Measurements from ENCODE around the gene RFX7.

Gene RFX7

GRCh38 chr15:56098195-56098863 lies 145.3 kb downstream of the RFX7 start:
- DNase-seq, result no peak
- no peaks in the 10 kb centered on the region for H3K27me3 Mint-ChIP-seq
- H3K27ac Mint-ChIP-seq, result no peak overlapping the region
- H3K9me3 Mint-ChIP-seq, result no peaks in the 10 kb centered on the region
- ATAC-seq (replicated peaks), result no peak
- peaks cover 39 to 43% of the 10 kb centered on the region in 2 donors for H3K36me3 Mint-ChIP-seq
- no peaks in the 10 kb centered on the region for H3K4me1 Mint-ChIP-seq
- no peak overlapping the region for H3K4me3 Mint-ChIP-seq

GRCh38 chr15:56095406-56095805 lies 148.3 kb downstream of the RFX7 start:
- H3K27ac Mint-ChIP-seq, result no peak overlapping the region
- no peaks in the 10 kb centered on the region for H3K27me3 Mint-ChIP-seq
- H3K4me1 Mint-ChIP-seq, result no peaks in the 10 kb centered on the region
- no peaks in the 10 kb centered on the region for H3K9me3 Mint-ChIP-seq
- H3K4me3 Mint-ChIP-seq, result no peak overlapping the region
- DNase-seq (no peak), ATAC-seq (replicated peaks) (no peak)
- H3K36me3 Mint-ChIP-seq, result peaks cover 44 to 47% of the 10 kb centered on the region in 2 donors

GRCh38 chr15:56094171-56094570 lies 149.5 kb downstream of the RFX7 start:
- H3K4me1 Mint-ChIP-seq, result no peaks in the 10 kb centered on the region
- ATAC-seq (replicated peaks) (no peak), DNase-seq (no peak)
- H3K36me3 Mint-ChIP-seq, result peaks cover 39 to 51% of the 10 kb centered on the region in 2 donors
- H3K9me3 Mint-ChIP-seq, result no peaks in the 10 kb centered on the region
- no peak overlapping the region for H3K4me3 Mint-ChIP-seq
- no peak overlapping the region for H3K27ac Mint-ChIP-seq
- H3K27me3 Mint-ChIP-seq, result no peaks in the 10 kb centered on the region

GRCh38 chr15:56088389-56088788 lies 155.3 kb downstream of the RFX7 start:
- no peaks in the 10 kb centered on the region for H3K4me1 Mint-ChIP-seq

GRCh38 chr15:56086566-56086965 lies 157.1 kb downstream of the RFX7 start:
- DNase-seq, result no peak
- Mint-ChIP-seq H3K27me3 (no peaks in the 10 kb centered on the region), H3K4me1 (no peaks in the 10 kb centered on the region), H3K27ac (no peak overlapping the region), H3K9me3 (no peaks in the 10 kb centered on the region), H3K4me3 (no peak overlapping the region), H3K36me3 (peaks cover 0 to 7% of the 10 kb centered on the region in 2 donors)
- ATAC-seq (replicated peaks), result no peak

More at GRCh38 chr15:56088389-56088788, 155.3 kb downstream of the RFX7 start:
- ATAC-seq (replicated peaks), result no peak
- DNase-seq, result no peak
- Mint-ChIP-seq H3K27me3 (no peaks in the 10 kb centered on the region), H3K4me3 (no peak overlapping the region), H3K27ac (no peak overlapping the region), H3K36me3 (peaks cover 6 to 15% of the 10 kb centered on the region in 2 donors), H3K9me3 (no peaks in the 10 kb centered on the region)

- peaks cover 0 to 4% of the 10 kb centered on the region in 2 donors for H3K9me3 Mint-ChIP-seq
- ATAC-seq (replicated peaks) (no peak), DNase-seq (no peak)
- H3K36me3 Mint-ChIP-seq, result no peaks in the 10 kb centered on the region
- H3K4me1 Mint-ChIP-seq, result no peaks in the 10 kb centered on the region
- H3K27ac Mint-ChIP-seq, result no peak overlapping the region
- H3K4me3 Mint-ChIP-seq, result no peak overlapping the region
- H3K27me3 Mint-ChIP-seq, result no peaks in the 10 kb centered on the region
These were observed 161.4 kb downstream of the RFX7 start for GRCh38 chr15:56082263-56082761.

GRCh38 chr15:56077081-56077480 lies 166.6 kb downstream of the RFX7 start:
- no peak overlapping the region for H3K27ac Mint-ChIP-seq
- ATAC-seq (replicated peaks) (no peak), DNase-seq (no peak)
- H3K9me3 Mint-ChIP-seq, result peaks cover 0 to 4% of the 10 kb centered on the region in 2 donors
- no peaks in the 10 kb centered on the region for H3K36me3 Mint-ChIP-seq
- H3K4me1 Mint-ChIP-seq, result no peaks in the 10 kb centered on the region
- no peak overlapping the region for H3K4me3 Mint-ChIP-seq
- H3K27me3 Mint-ChIP-seq, result no peaks in the 10 kb centered on the region

- peaks cover 0 to 4% of the 10 kb centered on the region in 2 donors for H3K27me3 Mint-ChIP-seq
- no peak overlapping the region for H3K27ac Mint-ChIP-seq
- ATAC-seq (replicated peaks) (no peak), DNase-seq (no peak)
- no peaks in the 10 kb centered on the region for H3K4me1 Mint-ChIP-seq
- H3K36me3 Mint-ChIP-seq, result no peaks in the 10 kb centered on the region
- H3K4me3 Mint-ChIP-seq, result no peak overlapping the region
- peaks cover 0 to 4% of the 10 kb centered on the region in 2 donors for H3K9me3 Mint-ChIP-seq
These were observed 167.0 kb downstream of the RFX7 start for GRCh38 chr15:56076640-56077039.

GRCh38 chr15:56074481-56075265 lies 169.0 kb downstream of the RFX7 start:
- ATAC-seq (replicated peaks), result no peak
- DNase-seq, result no peak
- Mint-ChIP-seq H3K9me3 (peaks cover 0 to 2% of the 10 kb centered on the region in 2 donors), H3K36me3 (no peaks in the 10 kb centered on the region), H3K27me3 (peaks cover 10 to 13% of the 10 kb centered on the region in 2 donors), H3K27ac (no peak overlapping the region), H3K4me3 (no peak overlapping the region), H3K4me1 (no peaks in the 10 kb centered on the region)

GRCh38 chr15:56064152-56064551 lies 179.5 kb downstream of the RFX7 start:
- Mint-ChIP-seq H3K4me1 (no peaks in the 10 kb centered on the region), H3K4me3 (no peak overlapping the region), H3K9me3 (peaks cover 4 to 7% of the 10 kb centered on the region in 2 donors), H3K27ac (no peak overlapping the region), H3K27me3 (peaks cover 0 to 10% of the 10 kb centered on the region in 2 donors), H3K36me3 (peaks cover 0 to 6% of the 10 kb centered on the region in 2 donors)
- ATAC-seq (replicated peaks), result no peak
- no peak for DNase-seq

GRCh38 chr15:56059716-56060115 lies 184.0 kb downstream of the RFX7 start:
- ATAC-seq (replicated peaks), result no peak

GRCh38 chr15:56058986-56059385 lies 184.7 kb downstream of the RFX7 start:
- Mint-ChIP-seq H3K27ac (no peak overlapping the region), H3K27me3 (peaks cover 0 to 10% of the 10 kb centered on the region in 2 donors), H3K9me3 (peaks cover 2 to 7% of the 10 kb centered on the region in 2 donors), H3K4me1 (no peaks in the 10 kb centered on the region), H3K36me3 (peaks cover 0 to 6% of the 10 kb centered on the region in 2 donors), H3K4me3 (no peak overlapping the region)
- ATAC-seq (replicated peaks) (no peak), DNase-seq (no peak)

More at GRCh38 chr15:56059716-56060115, 184.0 kb downstream of the RFX7 start:
- Mint-ChIP-seq H3K4me3 (no peak overlapping the region), H3K27ac (no peak overlapping the region), H3K4me1 (no peaks in the 10 kb centered on the region), H3K36me3 (peaks cover 0 to 6% of the 10 kb centered on the region in 2 donors), H3K9me3 (peaks cover 2 to 7% of the 10 kb centered on the region in 2 donors), H3K27me3 (peaks cover 0 to 10% of the 10 kb centered on the region in 2 donors)
- DNase-seq, result no peak

- ATAC-seq (replicated peaks) (no peak), DNase-seq (no peak)
- Mint-ChIP-seq H3K36me3 (peaks cover 0 to 3% of the 10 kb centered on the region in 2 donors), H3K4me1 (peaks cover 2 to 5% of the 10 kb centered on the region in 2 donors), H3K27me3 (peaks cover 0 to 3% of the 10 kb centered on the region in 2 donors), H3K9me3 (peaks cover 0 to 3% of the 10 kb centered on the region in 2 donors), H3K27ac (no peak overlapping the region), H3K4me3 (no peak overlapping the region)
These were observed 187.1 kb downstream of the RFX7 start for GRCh38 chr15:56056626-56057025.

GRCh38 chr15:56053046-56053400 lies 190.7 kb downstream of the RFX7 start:
- Mint-ChIP-seq H3K4me1 (peaks cover 2 to 5% of the 10 kb centered on the region in 2 donors), H3K4me3 (no peak overlapping the region), H3K27ac (no peak overlapping the region), H3K36me3 (no peaks in the 10 kb centered on the region), H3K27me3 (no peaks in the 10 kb centered on the region), H3K9me3 (no peaks in the 10 kb centered on the region)
- DNase-seq (no peak), ATAC-seq (replicated peaks) (no peak)

Measured in stimulated activated naive B cell treated with anti-CD40 and anti-IgM and Interleukin-4, amounts not matched to agents 10 μg/mL and 1 μg/mL and 100 μg/mL, for 72 hours (primary cell).